ENCODE results near the gene LRRC61. TPM values are rescaled to one million over a fixed set of nuclear protein-coding genes. Genes with fewer than 3 reads are reported as not detected.

The LRRC61 gene
- total and polyA plus RNA-seq, 2 experiments from 2014 or later, result 30.0 to 34.0 TPM

DNA sequence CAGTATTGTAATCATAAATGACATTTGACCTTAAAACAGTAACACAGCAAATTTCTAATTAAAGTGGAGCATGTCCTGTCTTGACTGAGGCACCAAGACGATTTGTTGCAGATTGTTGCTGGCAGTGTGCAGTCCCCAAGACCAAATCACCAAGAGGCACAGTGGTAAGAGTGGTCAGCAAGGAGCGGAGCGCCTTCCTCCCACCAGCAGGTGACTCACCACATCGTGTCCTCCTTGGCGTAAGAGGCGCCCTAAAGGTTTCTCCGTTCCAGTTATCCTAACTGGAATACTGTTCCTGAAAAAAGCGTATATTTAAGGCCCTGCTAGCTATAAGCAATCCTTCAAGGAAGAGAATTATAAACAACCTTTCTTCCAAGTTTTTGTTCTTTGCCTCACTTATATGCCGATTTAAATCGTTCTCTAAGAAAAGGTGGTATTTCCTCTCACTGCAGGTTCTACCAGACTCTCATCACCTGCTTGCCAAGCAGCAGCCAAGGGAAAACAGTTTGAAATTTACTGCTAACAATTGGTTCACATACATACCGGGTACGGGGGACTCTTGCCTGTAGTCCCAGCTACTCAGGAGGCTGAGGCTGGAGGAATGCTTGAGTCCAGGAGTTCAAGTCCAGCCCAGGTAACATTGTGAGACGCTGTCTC, 34.7 kb downstream of the LRRC61 start:
- peak overlapping the region; percentile 27 for H3K27ac ChIP-seq
- H3K4me1 ChIP-seq (ENCODE audit: low read depth), result peaks cover 21% of the 10 kb centered on the region
- no peaks in the 10 kb centered on the region for H3K36me3 ChIP-seq
- H3K4me3 ChIP-seq, result no peak overlapping the region
- H3K27me3 ChIP-seq, result no peaks in the 10 kb centered on the region
- DNase-seq (ENCODE audit: low read depth in 1 of 2, low spot score in 1 of 2), result no peak
- TF ChIP-seq, protein P1, sequence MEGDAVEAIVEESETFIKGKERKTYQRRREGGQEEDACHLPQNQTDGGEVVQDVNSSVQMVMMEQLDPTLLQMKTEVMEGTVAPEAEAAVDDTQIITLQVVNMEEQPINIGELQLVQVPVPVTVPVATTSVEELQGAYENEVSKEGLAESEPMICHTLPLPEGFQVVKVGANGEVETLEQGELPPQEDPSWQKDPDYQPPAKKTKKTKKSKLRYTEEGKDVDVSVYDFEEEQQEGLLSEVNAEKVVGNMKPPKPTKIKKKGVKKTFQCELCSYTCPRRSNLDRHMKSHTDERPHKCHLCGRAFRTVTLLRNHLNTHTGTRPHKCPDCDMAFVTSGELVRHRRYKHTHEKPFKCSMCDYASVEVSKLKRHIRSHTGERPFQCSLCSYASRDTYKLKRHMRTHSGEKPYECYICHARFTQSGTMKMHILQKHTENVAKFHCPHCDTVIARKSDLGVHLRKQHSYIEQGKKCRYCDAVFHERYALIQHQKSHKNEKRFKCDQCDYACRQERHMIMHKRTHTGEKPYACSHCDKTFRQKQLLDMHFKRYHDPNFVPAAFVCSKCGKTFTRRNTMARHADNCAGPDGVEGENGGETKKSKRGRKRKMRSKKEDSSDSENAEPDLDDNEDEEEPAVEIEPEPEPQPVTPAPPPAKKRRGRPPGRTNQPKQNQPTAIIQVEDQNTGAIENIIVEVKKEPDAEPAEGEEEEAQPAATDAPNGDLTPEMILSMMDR (IDR thresholded peaks at IDR 0.05; ENCODE audit: low read depth, low read length), result no peak
- H3K9me3 ChIP-seq (ENCODE audit: low read depth), result no peaks in the 10 kb centered on the region

DNA sequence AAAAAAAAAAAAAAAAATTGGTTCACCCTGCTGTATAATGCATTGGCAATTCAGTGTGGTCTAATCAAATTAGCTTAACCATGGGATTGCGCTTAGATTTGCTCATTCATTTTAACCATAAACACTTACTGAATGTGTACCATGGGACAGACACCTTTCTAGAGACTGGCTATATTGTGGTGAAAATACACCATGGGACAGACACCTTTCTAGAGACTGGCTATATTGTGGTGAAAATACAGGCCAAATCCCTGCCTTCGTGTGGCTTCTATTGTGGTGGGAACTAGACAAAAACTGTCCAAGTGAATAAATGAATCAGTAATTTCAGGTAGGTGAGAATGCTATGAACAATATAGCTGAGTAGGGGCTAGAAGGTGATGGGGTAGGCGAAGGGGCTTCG, 35.3 kb downstream of the LRRC61 start:
- Histone ChIP-seq H3K36me3 (no peaks in the 10 kb centered on the region), H3K27ac (no peak overlapping the region), H3K9me3 (ENCODE audit: low read depth) (no peaks in the 10 kb centered on the region), H3K27me3 (no peaks in the 10 kb centered on the region), H3K4me3 (no peak overlapping the region), H3K4me1 (ENCODE audit: low read depth) (peaks cover 26% of the 10 kb centered on the region)
- no peak for DNase-seq (ENCODE audit: low read depth in 1 of 2, low spot score in 1 of 2)
- TF ChIP-seq, protein P1 (IDR thresholded peaks at IDR 0.05; ENCODE audit: low read depth, low read length), result no peak

DNA sequence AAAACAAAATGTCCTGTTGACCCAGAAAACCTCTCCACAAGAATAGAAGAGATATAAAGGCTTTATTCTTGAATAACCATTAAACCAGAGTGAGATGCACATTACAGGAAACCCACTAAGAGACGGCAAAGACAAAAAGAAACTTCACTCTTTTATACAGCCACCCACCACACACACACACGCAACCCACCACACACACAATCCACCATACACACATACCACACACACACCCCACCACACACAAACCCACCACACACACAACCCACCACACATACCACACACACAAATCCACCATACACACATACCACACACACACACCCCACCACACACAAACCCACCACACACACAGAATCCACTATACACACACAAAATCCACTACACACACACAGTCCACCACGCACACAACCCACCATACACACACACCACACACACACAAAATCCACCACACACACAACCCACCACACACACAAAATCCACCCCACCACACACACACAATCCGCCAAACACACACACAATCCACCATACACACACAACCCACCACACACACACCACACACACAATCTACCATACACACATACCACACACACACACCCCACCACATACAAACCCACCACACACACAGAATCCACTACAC, 36.0 kb downstream of the LRRC61 start:
- Histone ChIP-seq H3K36me3 (no peaks in the 10 kb centered on the region), H3K4me3 (no peak overlapping the region), H3K4me1 (ENCODE audit: low read depth) (peaks cover 33% of the 10 kb centered on the region), H3K27me3 (no peaks in the 10 kb centered on the region), H3K27ac (no peak overlapping the region), H3K9me3 (ENCODE audit: low read depth) (no peaks in the 10 kb centered on the region)
- TF ChIP-seq, protein P1 (IDR thresholded peaks at IDR 0.05; ENCODE audit: low read depth, low read length), result no peak
- DNase-seq (ENCODE audit: low read depth in 1 of 2, low spot score in 1 of 2), result no peak

DNA sequence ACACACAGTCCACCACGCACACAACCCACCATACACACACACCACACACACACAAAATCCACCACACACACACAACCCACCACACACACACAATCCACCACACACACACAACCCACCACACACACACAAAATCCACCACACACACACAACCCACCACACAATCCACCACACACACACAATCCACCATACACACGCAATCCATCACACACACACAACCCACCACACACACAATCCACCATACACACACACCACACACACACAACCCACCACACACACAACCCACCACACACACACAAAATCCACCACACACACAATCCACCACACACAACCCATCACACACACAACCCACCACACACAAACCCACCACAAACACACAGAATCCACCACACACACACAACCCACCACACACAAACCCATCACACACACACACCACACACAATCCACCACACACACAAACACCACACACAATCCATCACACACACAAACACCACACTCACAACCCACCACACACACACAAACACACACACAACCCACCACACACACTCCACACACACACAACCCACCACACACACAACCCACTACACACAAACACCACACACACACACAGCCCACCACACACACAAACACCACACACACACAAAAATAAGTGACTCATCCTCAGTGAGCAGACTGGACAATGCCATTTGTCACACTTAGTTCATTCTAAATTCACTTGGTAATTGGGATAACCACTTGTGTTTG, 36.6 kb downstream of the LRRC61 start:
- Histone ChIP-seq H3K4me1 (ENCODE audit: low read depth) (peaks cover 34% of the 10 kb centered on the region), H3K4me3 (no peak overlapping the region), H3K36me3 (no peaks in the 10 kb centered on the region), H3K9me3 (ENCODE audit: low read depth) (no peaks in the 10 kb centered on the region), H3K27me3 (no peaks in the 10 kb centered on the region), H3K27ac (no peak overlapping the region)
- TF ChIP-seq, protein P1 (IDR thresholded peaks at IDR 0.05; ENCODE audit: low read depth, low read length), result no peak
- DNase-seq (ENCODE audit: low read depth in 1 of 2, low spot score in 1 of 2), result no peak

DNA sequence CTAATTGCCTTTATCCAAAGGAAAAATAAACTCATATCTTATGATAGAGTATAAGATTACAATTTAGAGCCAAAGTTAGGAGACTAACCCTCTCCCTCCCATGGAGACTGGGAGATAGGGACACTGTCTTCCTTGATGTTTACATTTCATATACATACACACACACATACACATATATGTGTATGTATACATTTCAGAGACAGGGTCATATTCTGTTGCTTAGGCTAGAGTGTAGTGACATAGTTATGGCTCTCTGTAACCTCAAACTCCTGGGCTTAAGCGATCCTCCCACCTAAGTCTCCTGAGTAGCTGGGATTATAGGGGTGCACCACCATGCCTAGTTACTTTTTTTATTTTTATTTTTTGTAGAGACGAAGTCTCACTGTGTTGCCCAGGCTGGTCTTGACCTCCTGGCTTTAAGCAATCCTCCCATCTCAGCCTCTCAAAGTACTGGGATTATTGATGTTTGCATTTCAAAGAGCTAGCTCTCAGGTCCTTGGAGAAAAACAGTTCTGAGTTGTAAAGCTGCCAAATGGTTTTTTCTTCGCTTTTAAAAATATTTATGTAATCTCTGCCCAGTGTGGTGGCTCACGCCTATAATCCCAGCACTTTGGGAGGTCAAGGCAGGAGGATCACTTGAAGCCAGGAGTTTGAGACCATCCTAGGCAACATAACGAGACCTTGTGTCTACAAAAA, 37.4 kb downstream of the LRRC61 start:
- H3K4me3 ChIP-seq, result no peak overlapping the region
- TF ChIP-seq, protein P1 (IDR thresholded peaks at IDR 0.05; ENCODE audit: low read depth, low read length), result no peak
- no peaks in the 10 kb centered on the region for H3K9me3 ChIP-seq (ENCODE audit: low read depth)
- peak overlapping the region; percentile 98 for H3K27ac ChIP-seq
- H3K27me3 ChIP-seq, result no peaks in the 10 kb centered on the region
- peaks cover 34% of the 10 kb centered on the region for H3K4me1 ChIP-seq (ENCODE audit: low read depth)
- DNase-seq (ENCODE audit: low read depth in 1 of 2, low spot score in 1 of 2), result no peak
- H3K36me3 ChIP-seq, result no peaks in the 10 kb centered on the region

Measured in cardiac muscle cell (in vitro differentiated cells and primary cell).